Effector memory CD8-positive, alpha-beta T cell (primary cell): ENCODE measurements around the gene CTTNBP2.

Experiments
- ATAC-seq: fragments of 150-1000 bp; cut with Tn5 transposase; replicated peaks from 2 replicates; pipeline ENCODE4 v1.10.0; 2021; ENCODE audit warnings: mild to moderate bottlenecking, moderate library complexity
- DNase-seq, 3 experiments: peaks; one replicate each; pipeline ENCODE4 v3.0.0; 2021
- H3K27ac Mint-ChIP-seq, 2 donors: one replicate each; pipeline ENCODE4 v1.8.0; 2022; ENCODE audit warnings: mild to moderate bottlenecking in 2 of 2, mixed read lengths in 2 of 2, moderate library complexity in 2 of 2
- H3K27me3 Mint-ChIP-seq, 2 donors: one replicate each; pipeline ENCODE4 v1.8.0; 2022; ENCODE audit warnings: mixed read lengths in 2 of 2
- H3K36me3 Mint-ChIP-seq: one replicate; pipeline ENCODE4 v1.8.0; 2022; ENCODE audit warnings: mild to moderate bottlenecking, moderate library complexity, mixed read lengths; ENCODE audit not compliant: insufficient read depth
- H3K4me1 Mint-ChIP-seq, 2 donors: one replicate each; pipeline ENCODE4 v1.8.0; 2022; ENCODE audit warnings: low read depth in 2 of 2, mixed read lengths in 2 of 2
- H3K4me3 Mint-ChIP-seq, 2 donors: one replicate each; pipeline ENCODE4 v1.8.0; 2022; ENCODE audit warnings: mild to moderate bottlenecking in 2 of 2, mixed read lengths in 2 of 2, moderate library complexity in 2 of 2
- H3K9me3 Mint-ChIP-seq, 2 donors: one replicate each; pipeline ENCODE4 v1.8.0; 2022; ENCODE audit warnings: mixed read lengths in 2 of 2

The CTTNBP2 gene

GRCh38 chr7:117828825-117829224, 44.4 kb downstream of the CTTNBP2 start:
- H3K9me3 Mint-ChIP-seq = peaks cover 6 to 15% of the 10 kb centered on the region in 2 donors
- no peaks in the 10 kb centered on the region for H3K27me3 Mint-ChIP-seq
- ATAC-seq (no peak), DNase-seq (no peak)
- H3K36me3 Mint-ChIP-seq = no peaks in the 10 kb centered on the region
- no peaks in the 10 kb centered on the region for H3K4me1 Mint-ChIP-seq
- H3K27ac Mint-ChIP-seq = no peak overlapping the region
- no peak overlapping the region for H3K4me3 Mint-ChIP-seq

- Mint-ChIP-seq H3K4me1 (no peaks in the 10 kb centered on the region), H3K36me3 (no peaks in the 10 kb centered on the region), H3K9me3 (peaks cover 3 to 8% of the 10 kb centered on the region in 2 donors), H3K27ac (no peak overlapping the region), H3K27me3 (no peaks in the 10 kb centered on the region), H3K4me3 (no peak overlapping the region)
- no peak for DNase-seq
- ATAC-seq = no peak
These were observed 45.4 kb downstream of the CTTNBP2 start for GRCh38 chr7:117827862-117828261.

GRCh38 chr7:117825132-117825531, 48.1 kb downstream of the CTTNBP2 start:
- Mint-ChIP-seq H3K27ac (no peak overlapping the region), H3K27me3 (no peaks in the 10 kb centered on the region), H3K9me3 (peaks cover 0 to 8% of the 10 kb centered on the region in 2 donors), H3K4me1 (no peaks in the 10 kb centered on the region), H3K36me3 (no peaks in the 10 kb centered on the region), H3K4me3 (no peak overlapping the region)
- DNase-seq = no peak
- ATAC-seq = no peak

GRCh38 chr7:117824592-117824991, 48.6 kb downstream of the CTTNBP2 start:
- H3K9me3 Mint-ChIP-seq = peaks cover 0 to 8% of the 10 kb centered on the region in 2 donors
- H3K27me3 Mint-ChIP-seq = no peaks in the 10 kb centered on the region
- no peaks in the 10 kb centered on the region for H3K4me1 Mint-ChIP-seq
- H3K27ac Mint-ChIP-seq = no peak overlapping the region
- H3K36me3 Mint-ChIP-seq = no peaks in the 10 kb centered on the region
- ATAC-seq = no peak
- no peak for DNase-seq
- H3K4me3 Mint-ChIP-seq = no peak overlapping the region

GRCh38 chr7:117819558-117819957, 53.7 kb downstream of the CTTNBP2 start:
- H3K9me3 Mint-ChIP-seq = peaks cover 0 to 3% of the 10 kb centered on the region in 2 donors
- H3K27ac Mint-ChIP-seq = no peak overlapping the region
- no peaks in the 10 kb centered on the region for H3K27me3 Mint-ChIP-seq
- no peak overlapping the region for H3K4me3 Mint-ChIP-seq
- H3K36me3 Mint-ChIP-seq = no peaks in the 10 kb centered on the region
- DNase-seq (no peak), ATAC-seq (no peak)
- H3K4me1 Mint-ChIP-seq = no peaks in the 10 kb centered on the region

GRCh38 chr7:117818232-117818631, 55.0 kb downstream of the CTTNBP2 start:
- Mint-ChIP-seq H3K27ac (no peak overlapping the region), H3K36me3 (no peaks in the 10 kb centered on the region), H3K4me3 (no peak overlapping the region), H3K4me1 (no peaks in the 10 kb centered on the region), H3K27me3 (no peaks in the 10 kb centered on the region), H3K9me3 (no peaks in the 10 kb centered on the region)
- ATAC-seq (no peak), DNase-seq (no peak)

- no peaks in the 10 kb centered on the region for H3K36me3 Mint-ChIP-seq
- H3K9me3 Mint-ChIP-seq = no peaks in the 10 kb centered on the region
- no peak for DNase-seq
These were observed 56.5 kb downstream of the CTTNBP2 start for GRCh38 chr7:117816727-117817126.

GRCh38 chr7:117811696-117812095, 61.5 kb downstream of the CTTNBP2 start:
- DNase-seq (no peak), ATAC-seq (no peak)
- no peaks in the 10 kb centered on the region for H3K36me3 Mint-ChIP-seq
- no peak overlapping the region for H3K27ac Mint-ChIP-seq
- no peaks in the 10 kb centered on the region for H3K4me1 Mint-ChIP-seq
- no peak overlapping the region for H3K4me3 Mint-ChIP-seq
- no peaks in the 10 kb centered on the region for H3K9me3 Mint-ChIP-seq
- H3K27me3 Mint-ChIP-seq = no peaks in the 10 kb centered on the region

More at GRCh38 chr7:117816727-117817126, 56.5 kb downstream of the CTTNBP2 start:
- no peak overlapping the region for H3K4me3 Mint-ChIP-seq
- no peak for ATAC-seq
- no peaks in the 10 kb centered on the region for H3K27me3 Mint-ChIP-seq
- no peaks in the 10 kb centered on the region for H3K4me1 Mint-ChIP-seq
- no peak overlapping the region for H3K27ac Mint-ChIP-seq

GRCh38 chr7:117810642-117811512, 62.4 kb downstream of the CTTNBP2 start:
- H3K27me3 Mint-ChIP-seq = no peaks in the 10 kb centered on the region
- H3K27ac Mint-ChIP-seq = no peak overlapping the region
- H3K4me3 Mint-ChIP-seq = no peak overlapping the region
- H3K9me3 Mint-ChIP-seq = no peaks in the 10 kb centered on the region
- ATAC-seq = no peak
- no peak for DNase-seq
- no peaks in the 10 kb centered on the region for H3K4me1 Mint-ChIP-seq
- H3K36me3 Mint-ChIP-seq = no peaks in the 10 kb centered on the region

GRCh38 chr7:117809958-117810357, 63.3 kb downstream of the CTTNBP2 start:
- DNase-seq (no peak), ATAC-seq (no peak)
- H3K4me1 Mint-ChIP-seq = no peaks in the 10 kb centered on the region
- H3K27me3 Mint-ChIP-seq = no peaks in the 10 kb centered on the region
- no peaks in the 10 kb centered on the region for H3K9me3 Mint-ChIP-seq
- H3K4me3 Mint-ChIP-seq = no peak overlapping the region
- no peaks in the 10 kb centered on the region for H3K36me3 Mint-ChIP-seq
- no peak overlapping the region for H3K27ac Mint-ChIP-seq

- Mint-ChIP-seq H3K9me3 (no peaks in the 10 kb centered on the region), H3K27me3 (no peaks in the 10 kb centered on the region), H3K27ac (no peak overlapping the region), H3K36me3 (no peaks in the 10 kb centered on the region), H3K4me3 (no peak overlapping the region), H3K4me1 (no peaks in the 10 kb centered on the region)
- no peak for DNase-seq
- no peak for ATAC-seq
These were observed 64.1 kb downstream of the CTTNBP2 start for GRCh38 chr7:117808910-117809705.

GRCh38 chr7:117808341-117808757, 64.9 kb downstream of the CTTNBP2 start:
- no peak overlapping the region for H3K4me3 Mint-ChIP-seq
- DNase-seq = no peak
- H3K27me3 Mint-ChIP-seq = no peaks in the 10 kb centered on the region
- H3K4me1 Mint-ChIP-seq = no peaks in the 10 kb centered on the region
- no peak overlapping the region for H3K27ac Mint-ChIP-seq
- H3K36me3 Mint-ChIP-seq = no peaks in the 10 kb centered on the region
- H3K9me3 Mint-ChIP-seq = no peaks in the 10 kb centered on the region
- ATAC-seq = no peak

GRCh38 chr7:117807676-117808075, 65.6 kb downstream of the CTTNBP2 start:
- no peaks in the 10 kb centered on the region for H3K4me1 Mint-ChIP-seq
- H3K4me3 Mint-ChIP-seq = no peak overlapping the region
- ATAC-seq = no peak
- no peak overlapping the region for H3K27ac Mint-ChIP-seq
- H3K27me3 Mint-ChIP-seq = no peaks in the 10 kb centered on the region
- no peaks in the 10 kb centered on the region for H3K36me3 Mint-ChIP-seq
- DNase-seq = no peak
- no peaks in the 10 kb centered on the region for H3K9me3 Mint-ChIP-seq

- H3K9me3 Mint-ChIP-seq = no peaks in the 10 kb centered on the region
- no peak overlapping the region for H3K4me3 Mint-ChIP-seq
- H3K27ac Mint-ChIP-seq = no peak overlapping the region
- no peaks in the 10 kb centered on the region for H3K36me3 Mint-ChIP-seq
- no peaks in the 10 kb centered on the region for H3K4me1 Mint-ChIP-seq
- no peaks in the 10 kb centered on the region for H3K27me3 Mint-ChIP-seq
- ATAC-seq = no peak
- no peak for DNase-seq
These were observed 67.2 kb downstream of the CTTNBP2 start for GRCh38 chr7:117806011-117806410.
